Activated naive CD8-positive, alpha-beta T cell (primary cell): ENCODE results near the gene TIAM1.

Experiments
- H3K27ac Mint-ChIP-seq: one replicate; pipeline ENCODE4 v1.8.0; 2021; ENCODE audit warnings: mixed read lengths
- H3K27me3 Mint-ChIP-seq: one replicate; pipeline ENCODE4 v1.8.0; 2021; ENCODE audit warnings: mixed read lengths
- H3K36me3 Mint-ChIP-seq: one replicate; pipeline ENCODE4 v1.8.0; 2021; ENCODE audit warnings: mixed read lengths
- H3K4me1 Mint-ChIP-seq: one replicate; pipeline ENCODE4 v1.8.0; 2021; ENCODE audit warnings: low read depth, mixed read lengths
- H3K4me3 Mint-ChIP-seq: one replicate; pipeline ENCODE4 v1.8.0; 2021; ENCODE audit warnings: mild to moderate bottlenecking, mixed read lengths
- H3K9me3 Mint-ChIP-seq: one replicate; pipeline ENCODE4 v1.8.0; 2021; ENCODE audit warnings: low read depth, mixed read lengths

The TIAM1 gene

DNA sequence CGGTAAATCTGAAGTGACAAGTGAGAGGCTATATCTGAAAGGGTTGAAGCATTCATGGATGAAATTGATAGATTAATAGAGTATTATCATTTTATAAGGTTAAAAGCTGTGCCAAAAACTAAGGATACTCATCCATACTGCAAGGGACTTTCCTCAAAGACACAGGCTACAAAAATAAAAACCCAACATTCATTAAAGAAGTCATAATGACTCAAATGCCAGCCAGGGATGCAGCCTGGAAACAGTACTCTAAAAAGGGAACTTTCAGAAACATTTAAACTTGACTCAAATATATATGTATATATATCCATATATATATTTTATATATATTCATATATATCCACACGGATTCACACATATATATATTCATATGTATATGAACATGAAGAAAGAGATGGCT, 1.1 kb upstream of the TIAM1 start:
- no peaks in the 10 kb centered on the region for H3K27me3 Mint-ChIP-seq
- H3K4me1 Mint-ChIP-seq: peaks cover 58% of the 10 kb centered on the region
- no peaks in the 10 kb centered on the region for H3K36me3 Mint-ChIP-seq
- H3K9me3 Mint-ChIP-seq: no peaks in the 10 kb centered on the region
- peak overlapping the region; percentile 96 for H3K4me3 Mint-ChIP-seq
- H3K27ac Mint-ChIP-seq: peak overlapping the region; percentile 35

DNA sequence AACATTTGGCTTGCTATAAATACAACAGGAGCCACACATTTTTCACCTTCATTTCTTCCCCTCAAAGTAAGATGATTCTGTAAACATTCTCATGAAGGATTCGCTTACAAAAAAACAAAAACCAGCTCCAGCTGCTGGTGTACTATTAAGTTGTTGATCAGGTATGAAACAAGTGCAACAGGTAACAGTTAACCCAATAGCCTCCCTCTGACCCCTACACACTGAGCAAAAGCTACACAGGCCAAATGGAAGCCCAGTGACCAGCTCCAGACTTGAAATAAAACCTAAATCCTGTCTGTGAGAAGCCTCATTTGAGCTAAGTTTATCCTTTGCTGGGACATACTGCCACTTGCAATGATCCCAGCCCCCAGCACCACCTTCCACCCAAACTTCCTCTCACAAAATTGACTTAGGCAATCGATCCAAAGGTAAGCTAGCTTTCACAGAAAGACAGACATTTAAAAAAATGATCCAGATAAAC, 991 bp downstream of the TIAM1 start:
- Mint-ChIP-seq H3K4me3 (peak overlapping the region; percentile 96), H3K4me1 (peaks cover 65% of the 10 kb centered on the region), H3K27me3 (no peaks in the 10 kb centered on the region), H3K27ac (peak overlapping the region; percentile 90), H3K9me3 (no peaks in the 10 kb centered on the region), H3K36me3 (peaks cover 11% of the 10 kb centered on the region)

DNA sequence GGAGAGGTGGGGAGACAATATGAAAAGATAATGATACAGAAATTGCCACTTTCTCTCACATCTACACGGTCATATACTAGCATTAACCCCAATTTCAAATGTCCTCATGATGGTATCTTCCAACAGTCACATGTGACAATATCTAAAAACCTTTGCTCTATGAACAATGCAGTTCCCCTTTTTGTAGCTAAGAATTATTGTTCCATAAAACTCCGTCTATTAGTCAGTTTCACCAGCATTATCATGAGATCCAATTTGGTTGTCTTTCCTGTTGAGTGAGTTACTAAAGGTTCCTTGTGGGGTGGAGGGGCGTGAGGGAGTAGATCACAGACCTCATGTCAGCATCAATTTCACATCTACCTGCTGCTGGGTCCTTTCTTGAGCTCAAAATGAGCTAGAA, 1.7 kb downstream of the TIAM1 start:
- Mint-ChIP-seq H3K4me3 (peak overlapping the region; percentile 96), H3K9me3 (no peaks in the 10 kb centered on the region), H3K36me3 (peaks cover 14% of the 10 kb centered on the region), H3K27me3 (no peaks in the 10 kb centered on the region), H3K27ac (peak overlapping the region; percentile 90), H3K4me1 (peaks cover 59% of the 10 kb centered on the region)

DNA sequence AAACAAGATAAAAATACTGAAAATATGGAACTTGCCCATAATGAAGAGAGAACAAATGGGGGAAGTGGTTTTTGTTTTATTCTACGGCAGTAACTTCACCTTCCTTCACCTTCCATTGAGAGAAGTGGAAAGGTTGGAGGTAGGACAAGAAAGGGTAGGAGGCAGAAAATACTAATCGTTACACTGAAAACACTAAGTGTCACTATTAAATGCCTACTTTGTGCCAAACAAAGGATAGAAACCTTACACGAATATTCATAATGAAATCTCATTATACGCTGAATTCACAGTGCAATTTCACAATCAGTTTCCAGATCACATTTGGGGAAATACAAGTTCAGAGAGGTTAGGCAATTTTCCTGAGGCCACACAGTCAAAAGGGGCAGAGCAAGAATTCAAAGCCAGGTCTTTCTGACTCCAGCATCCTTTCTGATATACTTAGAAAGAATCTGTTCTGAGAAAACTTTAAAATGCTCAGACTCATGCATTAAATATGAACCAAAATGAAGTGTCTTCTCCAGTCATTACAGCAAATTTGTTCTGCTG, 3.0 kb downstream of the TIAM1 start:
- H3K4me1 Mint-ChIP-seq: peaks cover 68% of the 10 kb centered on the region
- H3K27ac Mint-ChIP-seq: peak overlapping the region; percentile 17
- H3K4me3 Mint-ChIP-seq: peak overlapping the region; percentile 30
- H3K9me3 Mint-ChIP-seq: no peaks in the 10 kb centered on the region
- H3K27me3 Mint-ChIP-seq: no peaks in the 10 kb centered on the region
- H3K36me3 Mint-ChIP-seq: peaks cover 18% of the 10 kb centered on the region

DNA sequence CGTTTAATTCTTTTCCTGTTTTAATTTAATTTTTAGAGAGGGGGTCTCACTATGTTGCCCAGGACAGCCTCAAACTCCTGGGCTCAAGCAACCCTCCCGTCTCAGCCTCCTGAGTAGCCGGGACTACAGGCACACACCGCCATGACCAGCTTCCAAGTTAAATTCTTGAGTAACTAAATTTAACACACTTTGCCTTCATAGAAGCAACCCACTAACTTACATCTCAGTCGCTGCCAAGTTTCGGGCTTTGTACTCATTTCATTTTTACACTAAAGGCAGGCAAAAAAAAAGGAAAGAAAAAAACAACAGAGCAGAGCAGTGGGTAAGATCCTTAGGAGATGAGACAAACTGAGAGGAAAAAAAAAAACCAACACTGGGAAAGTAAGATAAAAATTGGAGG, 3.5 kb downstream of the TIAM1 start:
- Mint-ChIP-seq H3K27me3 (no peaks in the 10 kb centered on the region), H3K36me3 (peaks cover 18% of the 10 kb centered on the region), H3K4me1 (peaks cover 73% of the 10 kb centered on the region), H3K27ac (peak overlapping the region; percentile 17), H3K4me3 (peak overlapping the region; percentile 30), H3K9me3 (no peaks in the 10 kb centered on the region)

DNA sequence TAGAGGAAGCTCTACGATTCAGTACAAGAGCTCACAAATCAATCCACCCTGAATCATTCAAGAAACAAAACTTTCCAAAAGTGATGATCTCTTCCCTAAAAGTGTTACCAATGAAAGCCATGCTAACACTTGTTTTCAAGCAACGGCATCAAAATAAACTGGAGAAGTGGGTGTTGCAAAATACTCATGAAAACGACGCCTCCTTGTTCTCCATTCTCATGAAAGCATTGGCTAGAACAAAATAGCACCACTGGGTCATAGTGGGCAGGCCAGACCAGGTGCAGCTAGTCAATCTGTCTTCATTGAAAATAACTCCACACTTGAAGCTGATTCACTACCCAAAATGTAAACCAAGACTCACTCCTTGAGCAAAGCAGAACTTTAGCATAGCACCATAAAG, 4.3 kb downstream of the TIAM1 start:
- no peaks in the 10 kb centered on the region for H3K27me3 Mint-ChIP-seq
- peaks cover 18% of the 10 kb centered on the region for H3K36me3 Mint-ChIP-seq
- H3K4me3 Mint-ChIP-seq: peak overlapping the region; percentile 38
- peaks cover 71% of the 10 kb centered on the region for H3K4me1 Mint-ChIP-seq
- no peaks in the 10 kb centered on the region for H3K9me3 Mint-ChIP-seq
- H3K27ac Mint-ChIP-seq: no peak overlapping the region

DNA sequence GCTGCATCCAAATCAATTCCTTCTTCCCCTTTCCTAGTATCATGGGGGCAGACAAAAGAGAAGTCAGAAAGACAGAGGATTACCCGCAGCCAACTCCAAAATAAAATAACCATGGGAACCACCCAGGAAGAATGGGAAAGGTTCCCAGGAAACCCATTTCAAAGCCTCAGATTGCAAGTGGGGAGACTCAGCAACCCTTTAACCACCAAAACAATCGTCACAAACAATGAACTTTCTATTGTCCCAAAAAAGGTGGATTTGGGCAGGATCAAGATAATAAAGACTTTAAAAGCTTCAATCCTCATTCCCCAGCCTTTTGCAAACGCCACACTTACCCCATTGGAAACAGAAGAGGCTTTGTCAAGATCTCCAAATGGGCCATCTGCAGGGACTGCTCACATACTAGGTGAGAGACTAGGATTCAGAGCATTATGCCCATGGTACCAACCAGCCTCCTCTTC, 5.1 kb downstream of the TIAM1 start:
- Mint-ChIP-seq H3K4me3 (no peak overlapping the region), H3K27me3 (no peaks in the 10 kb centered on the region), H3K9me3 (no peaks in the 10 kb centered on the region), H3K27ac (no peak overlapping the region), H3K36me3 (peaks cover 18% of the 10 kb centered on the region), H3K4me1 (peaks cover 64% of the 10 kb centered on the region)

DNA sequence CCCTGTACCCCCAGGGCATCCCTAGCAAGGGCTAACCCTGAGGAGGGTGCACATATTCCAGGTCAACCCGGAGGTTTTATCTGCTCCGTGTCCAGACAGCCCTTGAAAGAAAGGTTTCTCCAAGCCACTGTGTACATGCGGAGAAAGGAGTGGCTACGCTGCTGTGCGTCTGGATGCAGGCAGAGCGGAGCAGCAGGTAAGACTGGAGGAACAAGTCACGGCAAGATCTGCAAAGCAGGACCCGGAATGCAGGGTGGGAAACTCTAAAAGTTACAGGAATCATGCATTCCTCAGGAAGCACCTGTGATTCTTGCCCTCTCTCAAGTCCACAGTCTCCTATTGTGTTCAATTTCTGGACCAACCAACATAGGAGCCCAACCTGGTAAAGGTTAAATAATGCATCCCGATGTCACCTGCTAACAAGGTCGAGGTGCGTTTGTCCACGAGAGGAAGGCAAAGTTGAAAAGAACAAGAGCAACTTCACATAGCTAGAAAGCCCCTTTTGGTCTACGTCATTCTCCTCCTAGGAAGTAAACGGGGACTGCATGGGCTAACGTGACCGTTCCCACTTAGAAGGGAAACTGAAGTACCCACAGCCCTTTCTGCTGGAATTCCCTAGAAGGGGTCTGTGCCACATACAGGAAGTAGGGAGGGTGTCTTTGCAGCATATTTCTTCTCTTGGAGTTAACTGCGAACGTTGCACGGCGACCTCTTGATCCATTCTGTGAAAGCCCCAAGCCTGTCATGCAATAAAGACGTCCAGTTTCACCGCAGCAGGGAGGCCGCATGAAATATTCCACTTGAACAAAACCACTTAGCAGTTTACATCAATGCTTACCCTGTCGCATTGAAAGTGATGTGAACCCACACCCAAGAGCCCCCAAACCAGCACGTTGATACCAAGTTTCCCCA, 5.8 kb downstream of the TIAM1 start:
- Mint-ChIP-seq H3K36me3 (peaks cover 22% of the 10 kb centered on the region), H3K4me3 (no peak overlapping the region), H3K4me1 (peaks cover 64% of the 10 kb centered on the region)

DNA sequence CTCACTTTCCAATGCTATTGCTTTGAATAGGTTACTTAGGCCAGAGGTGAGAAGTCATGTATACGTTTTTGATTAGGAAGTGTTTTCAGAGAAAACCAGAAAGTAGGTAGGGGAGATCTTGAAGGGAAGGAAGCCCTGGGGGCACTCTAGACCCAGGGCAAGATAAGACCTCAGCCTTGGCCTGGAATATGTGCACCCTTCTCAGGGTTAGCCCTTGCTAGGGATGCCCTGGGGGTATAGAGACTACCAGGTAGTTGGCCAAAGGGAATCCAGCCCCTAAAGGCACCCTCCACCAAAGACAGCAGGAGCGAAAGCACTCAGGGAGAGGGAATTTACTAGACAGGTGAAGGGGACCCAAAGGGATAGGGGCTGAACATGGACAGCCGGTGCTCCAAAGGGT, 7.0 kb downstream of the TIAM1 start:
- no peak overlapping the region for H3K27ac Mint-ChIP-seq
- peak overlapping the region; percentile 27 for H3K4me3 Mint-ChIP-seq
- H3K4me1 Mint-ChIP-seq: peaks cover 61% of the 10 kb centered on the region
- H3K27me3 Mint-ChIP-seq: no peaks in the 10 kb centered on the region
- no peaks in the 10 kb centered on the region for H3K9me3 Mint-ChIP-seq
- H3K36me3 Mint-ChIP-seq: peaks cover 22% of the 10 kb centered on the region

More for the DNA sequence above, 5.8 kb downstream of the TIAM1 start:
- Mint-ChIP-seq H3K9me3 (no peaks in the 10 kb centered on the region), H3K27me3 (no peaks in the 10 kb centered on the region), H3K27ac (no peak overlapping the region)

DNA sequence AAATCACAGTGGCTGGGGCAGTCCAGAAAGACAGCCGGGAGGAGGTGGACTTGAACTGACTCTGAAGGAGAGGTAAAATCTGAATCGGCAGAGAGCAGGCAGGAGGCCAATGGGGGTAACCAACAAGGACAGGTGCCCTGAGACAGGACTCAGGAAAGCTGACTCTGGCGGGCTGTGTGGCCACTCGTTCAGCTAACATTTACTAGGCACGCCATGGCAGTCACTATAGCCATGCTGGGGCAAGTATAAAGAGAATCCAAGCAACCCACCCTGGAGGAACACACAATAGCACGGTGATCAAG, 7.4 kb downstream of the TIAM1 start:
- peak overlapping the region; percentile 85 for H3K27ac Mint-ChIP-seq
- no peaks in the 10 kb centered on the region for H3K9me3 Mint-ChIP-seq
- H3K4me1 Mint-ChIP-seq: peaks cover 64% of the 10 kb centered on the region
- peak overlapping the region; percentile 5 for H3K4me3 Mint-ChIP-seq
- H3K36me3 Mint-ChIP-seq: peaks cover 22% of the 10 kb centered on the region
- no peaks in the 10 kb centered on the region for H3K27me3 Mint-ChIP-seq

DNA sequence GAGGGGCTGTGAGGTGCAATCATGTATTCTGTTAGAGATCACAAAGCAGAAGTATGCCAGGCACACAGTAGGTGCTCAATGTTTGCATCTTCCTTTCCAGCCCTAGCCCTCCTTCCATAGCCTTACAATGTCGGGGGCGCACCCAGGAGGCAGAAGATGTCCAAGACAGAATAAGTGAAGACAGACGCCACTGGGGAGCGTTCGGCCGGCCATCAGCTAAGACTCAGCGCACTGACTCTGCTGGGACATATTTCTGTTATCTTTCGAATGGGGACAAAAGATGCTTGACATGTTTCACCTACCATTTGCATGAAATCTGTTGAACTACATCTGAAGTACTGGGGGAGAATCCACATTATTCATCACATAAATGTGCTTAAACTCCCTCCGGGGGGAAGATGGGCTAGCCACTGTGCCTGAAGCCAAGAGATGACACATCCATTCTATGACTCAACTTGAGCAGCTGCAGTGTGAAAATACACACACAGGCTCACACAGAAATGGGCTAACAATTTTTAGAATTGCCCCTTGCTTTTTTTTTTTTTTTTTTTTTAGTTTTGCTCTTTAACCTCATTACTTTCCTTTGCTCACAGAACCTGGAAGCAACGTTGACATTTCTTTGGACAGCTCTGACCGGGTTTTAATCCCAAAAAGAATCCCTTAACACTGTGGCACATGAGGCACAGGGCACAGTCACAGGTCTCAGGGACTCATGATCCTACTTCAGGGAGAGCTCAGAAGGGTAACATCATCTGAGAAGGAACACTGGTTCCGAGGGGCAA, 7.9 kb downstream of the TIAM1 start:
- H3K36me3 Mint-ChIP-seq: peaks cover 22% of the 10 kb centered on the region
- peaks cover 59% of the 10 kb centered on the region for H3K4me1 Mint-ChIP-seq

DNA sequence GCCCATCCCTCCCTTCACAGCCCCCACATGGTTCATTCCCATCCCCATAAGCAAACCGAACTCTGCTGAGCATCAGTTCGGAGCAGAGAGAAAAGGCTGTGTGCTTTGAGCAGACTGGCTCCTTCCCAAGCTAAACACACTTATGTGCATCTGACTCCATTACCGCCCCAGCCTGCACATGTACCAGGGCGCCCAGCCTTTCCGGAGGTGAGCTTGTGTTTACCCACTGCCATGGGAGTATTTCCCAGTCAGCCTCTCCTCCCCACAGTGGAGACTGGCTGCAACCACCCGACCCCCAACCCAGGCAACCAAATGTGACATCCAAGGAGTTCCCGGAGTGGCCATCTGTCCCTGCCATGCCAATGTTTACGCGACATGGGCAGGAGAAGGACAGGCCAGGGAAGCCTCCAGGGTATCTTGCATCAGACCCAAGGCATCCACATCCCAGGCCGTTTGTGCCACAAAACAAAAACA, 9.4 kb downstream of the TIAM1 start:
- Mint-ChIP-seq H3K9me3 (no peaks in the 10 kb centered on the region), H3K27me3 (no peaks in the 10 kb centered on the region), H3K36me3 (peaks cover 26% of the 10 kb centered on the region), H3K4me3 (no peak overlapping the region), H3K4me1 (peaks cover 46% of the 10 kb centered on the region), H3K27ac (no peak overlapping the region)

More for the DNA sequence above, 7.9 kb downstream of the TIAM1 start:
- H3K27me3 Mint-ChIP-seq: no peaks in the 10 kb centered on the region
- no peaks in the 10 kb centered on the region for H3K9me3 Mint-ChIP-seq
- H3K4me3 Mint-ChIP-seq: peak overlapping the region; percentile 9
- peak overlapping the region; percentile 85 for H3K27ac Mint-ChIP-seq

DNA sequence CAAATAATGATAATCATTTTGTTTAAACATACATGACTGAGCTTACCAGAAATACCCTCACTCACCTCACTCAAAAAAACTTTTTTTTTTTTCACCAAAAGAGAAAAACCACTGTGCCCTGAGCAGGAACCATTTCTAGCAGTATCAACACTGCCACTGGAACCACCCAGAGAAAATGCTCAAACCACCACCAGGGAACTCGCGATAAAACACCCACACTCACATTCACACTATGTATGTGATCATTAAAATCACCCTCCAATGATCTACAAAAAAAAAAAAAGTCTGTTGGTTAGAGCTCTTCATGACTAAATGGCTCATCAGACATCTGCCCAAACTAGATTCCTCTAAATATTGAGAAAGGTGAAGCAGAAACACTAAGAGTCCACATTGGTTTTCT, 11.5 kb downstream of the TIAM1 start:
- no peak overlapping the region for H3K4me3 Mint-ChIP-seq
- H3K9me3 Mint-ChIP-seq: no peaks in the 10 kb centered on the region
- H3K4me1 Mint-ChIP-seq: peaks cover 47% of the 10 kb centered on the region
- H3K27ac Mint-ChIP-seq: no peak overlapping the region
- H3K27me3 Mint-ChIP-seq: no peaks in the 10 kb centered on the region
- H3K36me3 Mint-ChIP-seq: peaks cover 14% of the 10 kb centered on the region

DNA sequence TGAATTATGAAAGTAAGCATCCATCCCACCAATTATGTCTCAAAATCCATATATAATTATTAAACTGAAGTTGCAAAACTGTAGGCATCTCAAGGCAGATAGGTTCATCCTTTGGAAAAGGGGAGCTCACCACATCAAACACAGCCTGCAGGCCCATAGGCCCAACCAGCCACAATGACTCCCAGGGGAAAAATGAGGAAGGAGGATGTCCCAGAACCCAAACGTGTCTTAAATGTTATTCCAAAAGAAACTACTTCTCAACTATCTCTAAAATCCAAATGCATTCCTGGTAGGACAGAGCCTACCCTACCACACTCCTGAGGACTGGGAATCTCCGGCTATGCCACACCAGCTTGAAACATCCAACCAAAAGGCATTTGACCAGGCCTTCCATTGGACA, 12.8 kb downstream of the TIAM1 start:
- H3K27me3 Mint-ChIP-seq: no peaks in the 10 kb centered on the region
- peaks cover 48% of the 10 kb centered on the region for H3K4me1 Mint-ChIP-seq
- H3K4me3 Mint-ChIP-seq: no peak overlapping the region
- no peaks in the 10 kb centered on the region for H3K9me3 Mint-ChIP-seq
- H3K27ac Mint-ChIP-seq: no peak overlapping the region
- peaks cover 10% of the 10 kb centered on the region for H3K36me3 Mint-ChIP-seq

DNA sequence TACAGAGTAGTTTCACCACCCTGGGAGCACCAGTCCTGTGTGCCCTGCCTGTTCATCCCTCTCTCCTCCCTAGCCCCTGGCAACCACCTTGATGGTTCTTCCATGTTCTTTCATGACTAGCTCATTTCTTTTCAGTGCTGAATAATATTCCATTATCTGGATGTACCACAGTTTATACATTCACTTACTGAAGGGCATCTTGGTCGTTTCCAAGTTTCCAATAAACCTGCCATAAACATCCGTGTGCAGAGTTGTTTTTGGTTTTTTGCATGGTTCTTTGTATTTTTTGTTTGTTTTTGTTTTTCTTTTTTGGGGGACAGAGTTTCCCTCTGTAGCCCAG, 13.9 kb downstream of the TIAM1 start:
- no peak overlapping the region for H3K27ac Mint-ChIP-seq
- H3K36me3 Mint-ChIP-seq: peaks cover 10% of the 10 kb centered on the region
- peaks cover 47% of the 10 kb centered on the region for H3K4me1 Mint-ChIP-seq
- H3K4me3 Mint-ChIP-seq: no peak overlapping the region
- no peaks in the 10 kb centered on the region for H3K27me3 Mint-ChIP-seq
- no peaks in the 10 kb centered on the region for H3K9me3 Mint-ChIP-seq
